Testis (tissue), 3 donors: Measurements from ENCODE around the gene SPATS2L. TPM values are rescaled to one million over a fixed set of nuclear protein-coding genes. Genes with fewer than 3 reads are reported as not detected.

ENCODE experiments used
- DNase-seq: peaks from one replicate; pipeline ENCODE4 v3.0.0-alpha.2; 2019
- H3K27ac ChIP-seq, 2 donors: fragments of 200-600 bp; sonication (generic); one replicate each; pipeline ENCODE4 v1.5.1; 2019
- H3K27me3 ChIP-seq: fragments of 200-600 bp; sonication (generic); one replicate; pipeline ENCODE4 v1.5.1; 2019
- H3K36me3 ChIP-seq: fragments of 200-600 bp; sonication (generic); one replicate; pipeline ENCODE4 v1.5.1; 2017; ENCODE audit warnings: low read depth; ENCODE audit errors: missing control alignments
- H3K4me1 ChIP-seq: fragments of 200-600 bp; sonication (generic); one replicate; pipeline ENCODE4 v1.5.1; 2019
- H3K4me3 ChIP-seq, 2 donors: fragments of 200-600 bp; sonication (generic); one replicate each; pipeline ENCODE4 v1.5.1; 2017 to 2019
- H3K9me3 ChIP-seq: fragments of 200-600 bp; sonication (generic); one replicate; pipeline ENCODE4 v1.5.1; 2017
- POLR2A ChIP-seq: fragments of 450-650 bp; IDR thresholded peaks from one replicate; pipeline ENCODE4 v1.6.1; 2017; ENCODE audit warnings: antibody characterized with exemption, mild to moderate bottlenecking, moderate library complexity
- WGBS, 2 donors: methylation state at CpG; one replicate each; pipeline ENCODE4 v1.1.5; 2018; 5-methylcytosine and 5-hydroxymethylcytosine counted together
- intact Hi-C: fragments of 100-400 bp; cut with DNase I; formaldehyde crosslinking; loops from one replicate; pipeline ENCODE4 v1.15.1; 2023; ENCODE audit warnings: low total_unique reads
- polyA plus RNA-seq: library from polyadenylated mRNA; stranded (reverse); fragments of 350-450 nt; fragmentation: Illumina TruSeq; extraction: RNeasy Lipid Tissue Mini Kit (QIAGEN cat#74804); gene quantifications from one replicate; pipeline ENCODE4 v1.2.3, GENCODE V29; 2014; ENCODE audit warnings: low read depth, low replicate concordance; ENCODE audit not compliant: insufficient read depth
- total RNA-seq, 2 donors: library from RNA; depleted of rRNA; stranded (reverse); fragments of >200 nt; gene quantifications; one replicate each; pipeline ENCODE4 v1.2.3, GENCODE V29; 2016
- TF ChIP-seq, protein P1 (sequence below), 3 experiments: fragments of 450-650 bp in 2 of 3; fragments of 200-600 bp in 1 of 3; sonication (generic) in 1 of 3; IDR thresholded peaks; one replicate each; pipeline ENCODE4 v1.5.1; 2016 to 2019; ENCODE audit warnings: antibody characterized with exemption in 3 of 3, mild to moderate bottlenecking in 2 of 3, moderate library complexity in 1 of 3

The SPATS2L gene
- total and polyA plus RNA-seq, 3 donors from 2014 or later: 49.7 to 67.6 (median 52.9) TPM

DNA sequence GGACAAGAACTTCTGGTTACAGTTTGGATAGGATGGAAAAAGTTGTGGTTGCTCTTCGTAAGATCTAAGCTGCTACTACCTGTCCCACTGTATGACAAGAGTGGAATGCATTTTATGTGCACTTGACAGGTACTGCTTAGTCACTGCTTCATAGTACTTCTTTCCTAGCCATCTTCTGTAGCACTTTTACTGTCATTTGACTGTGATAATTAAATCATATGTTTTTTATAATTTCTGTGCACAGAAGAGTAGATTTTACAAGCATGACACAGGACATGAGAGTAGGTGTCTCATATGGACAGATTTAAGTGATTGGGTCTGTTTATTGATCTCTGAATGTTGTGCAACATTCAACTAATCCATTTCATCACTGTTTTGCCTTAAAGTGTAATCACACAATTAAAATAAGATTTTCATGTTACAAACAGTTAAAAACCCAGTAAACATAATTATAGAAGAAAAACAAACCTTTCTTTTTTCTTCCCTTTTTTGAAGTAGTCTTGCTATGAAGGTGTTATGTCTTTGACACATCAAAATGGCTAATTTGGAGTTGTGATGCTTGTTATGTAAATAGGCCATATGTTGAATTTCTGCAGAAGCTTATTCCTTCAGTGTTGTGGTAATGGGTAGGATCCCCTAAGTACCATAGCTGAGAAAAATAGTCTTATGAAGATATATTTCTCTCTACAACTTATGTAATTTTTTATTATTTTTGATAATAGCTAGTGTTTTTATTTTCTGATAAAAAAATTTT lies 3.0 kb downstream of the SPATS2L start:
- H3K9me3 ChIP-seq: no peaks in the 10 kb centered on the region
- WGBS, 2 donors: 81 to 91% methylated on average over 1 of the region's 1 CpG
- peaks cover 9% of the 10 kb centered on the region for H3K4me1 ChIP-seq
- TF ChIP-seq POLR2A: no peak
- TF ChIP-seq, protein P1, sequence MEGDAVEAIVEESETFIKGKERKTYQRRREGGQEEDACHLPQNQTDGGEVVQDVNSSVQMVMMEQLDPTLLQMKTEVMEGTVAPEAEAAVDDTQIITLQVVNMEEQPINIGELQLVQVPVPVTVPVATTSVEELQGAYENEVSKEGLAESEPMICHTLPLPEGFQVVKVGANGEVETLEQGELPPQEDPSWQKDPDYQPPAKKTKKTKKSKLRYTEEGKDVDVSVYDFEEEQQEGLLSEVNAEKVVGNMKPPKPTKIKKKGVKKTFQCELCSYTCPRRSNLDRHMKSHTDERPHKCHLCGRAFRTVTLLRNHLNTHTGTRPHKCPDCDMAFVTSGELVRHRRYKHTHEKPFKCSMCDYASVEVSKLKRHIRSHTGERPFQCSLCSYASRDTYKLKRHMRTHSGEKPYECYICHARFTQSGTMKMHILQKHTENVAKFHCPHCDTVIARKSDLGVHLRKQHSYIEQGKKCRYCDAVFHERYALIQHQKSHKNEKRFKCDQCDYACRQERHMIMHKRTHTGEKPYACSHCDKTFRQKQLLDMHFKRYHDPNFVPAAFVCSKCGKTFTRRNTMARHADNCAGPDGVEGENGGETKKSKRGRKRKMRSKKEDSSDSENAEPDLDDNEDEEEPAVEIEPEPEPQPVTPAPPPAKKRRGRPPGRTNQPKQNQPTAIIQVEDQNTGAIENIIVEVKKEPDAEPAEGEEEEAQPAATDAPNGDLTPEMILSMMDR (IDR thresholded peaks at IDR 0.05): no peak
- H3K27me3 ChIP-seq: no peaks in the 10 kb centered on the region
- H3K36me3 ChIP-seq: no peaks in the 10 kb centered on the region
- DNase-seq: no peak
- H3K27ac ChIP-seq: no peak overlapping the region
- intact Hi-C loops: loop anchor here (10.0 kb wide), 1 partner anchor 165 kb away; no protein-coding TSS in a partner anchor
- no peak overlapping the region for H3K4me3 ChIP-seq

DNA sequence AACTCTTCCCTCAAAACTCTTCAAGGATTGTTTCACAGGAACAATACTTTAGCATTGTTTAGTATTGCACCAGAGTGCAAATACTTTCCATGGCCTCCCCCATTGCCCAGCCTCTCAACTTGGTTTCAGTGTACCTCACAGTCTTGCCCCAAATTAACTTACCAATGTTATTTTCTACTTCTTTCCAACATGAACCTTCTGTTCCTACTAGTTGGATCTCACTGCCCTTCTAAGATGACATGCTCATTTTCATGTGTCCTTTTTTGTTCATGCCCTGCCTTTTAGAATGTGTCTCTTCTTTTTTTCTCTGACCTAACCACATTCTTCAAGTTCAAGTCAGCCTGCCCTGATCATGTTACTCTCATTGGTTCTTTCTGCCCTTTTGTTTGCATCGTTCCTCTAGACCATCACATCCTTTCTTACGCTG lies 4.1 kb downstream of the SPATS2L start:
- H3K4me1 ChIP-seq: peaks cover 9% of the 10 kb centered on the region
- 73 to 79% methylated on average over 2 of the region's 2 CpGs for WGBS, 2 donors
- H3K4me3 ChIP-seq: no peak overlapping the region
- no peaks in the 10 kb centered on the region for H3K9me3 ChIP-seq
- no peak for DNase-seq
- no peaks in the 10 kb centered on the region for H3K36me3 ChIP-seq
- no peak overlapping the region for H3K27ac ChIP-seq
- intact Hi-C loops: no loop called here
- no peaks in the 10 kb centered on the region for H3K27me3 ChIP-seq
- TF ChIP-seq, protein P1 (IDR thresholded peaks at IDR 0.05): no peak
- no peak for TF ChIP-seq POLR2A

DNA sequence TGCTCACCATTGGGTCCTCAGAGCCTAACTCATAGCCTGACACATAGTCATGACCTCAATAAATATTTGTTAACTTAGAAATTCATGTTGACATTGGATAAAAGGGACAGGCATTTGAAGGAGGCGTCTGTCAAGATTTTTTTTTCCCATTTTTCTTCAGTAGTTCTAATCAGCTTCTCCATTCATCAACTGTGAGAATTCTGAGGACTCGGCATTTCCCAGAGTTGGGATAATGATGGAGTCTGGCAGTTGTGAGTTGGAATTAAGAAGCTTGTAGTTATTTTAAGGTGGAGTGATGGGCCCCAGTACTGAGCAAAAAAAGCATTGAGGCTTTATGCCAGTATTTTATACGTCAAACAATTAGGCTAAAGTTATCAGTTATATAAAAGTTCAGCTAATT lies 4.6 kb downstream of the SPATS2L start:
- H3K9me3 ChIP-seq: no peaks in the 10 kb centered on the region
- H3K36me3 ChIP-seq: no peaks in the 10 kb centered on the region
- intact Hi-C loops: no loop called here
- H3K27ac ChIP-seq: no peak overlapping the region
- no peak for DNase-seq
- no peak for TF ChIP-seq POLR2A
- TF ChIP-seq, protein P1 (IDR thresholded peaks at IDR 0.05): no peak
- WGBS, 2 donors: 68 to 83% methylated on average over 3 of the region's 3 CpGs
- H3K27me3 ChIP-seq: no peaks in the 10 kb centered on the region
- H3K4me1 ChIP-seq: peaks cover 9% of the 10 kb centered on the region
- H3K4me3 ChIP-seq: no peak overlapping the region

DNA sequence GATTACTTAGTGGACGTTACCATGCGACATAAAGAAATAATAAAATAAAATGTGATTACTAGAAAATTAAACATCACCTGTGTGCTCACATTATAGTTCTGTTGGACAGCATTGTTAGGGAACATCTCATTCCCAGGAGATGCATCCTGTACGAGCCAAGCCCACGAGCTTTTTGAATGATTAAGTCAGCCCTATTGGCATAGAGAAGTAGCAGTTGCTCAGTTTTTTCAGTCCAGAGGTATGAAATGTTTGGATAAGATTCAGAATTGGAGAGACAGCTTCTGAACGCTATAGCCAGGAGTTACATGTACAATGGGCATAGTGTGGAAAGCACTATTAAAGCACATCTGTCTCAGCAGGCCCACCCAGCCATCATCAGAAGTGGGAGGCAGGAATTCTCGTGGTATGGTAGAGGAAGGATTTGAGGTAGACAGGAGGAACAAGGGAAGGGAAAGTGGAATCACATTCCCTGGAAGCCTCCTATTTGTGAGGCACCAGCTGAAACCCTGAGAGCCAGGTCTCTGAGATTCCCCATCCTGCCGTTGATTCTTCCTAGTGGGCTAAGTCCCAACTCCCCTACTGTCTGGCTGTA lies 8.6 kb downstream of the SPATS2L start:
- no peaks in the 10 kb centered on the region for H3K4me1 ChIP-seq

More for the DNA sequence above, 8.6 kb downstream of the SPATS2L start:
- Histone ChIP-seq H3K9me3 (no peaks in the 10 kb centered on the region), H3K4me3 (no peak overlapping the region), H3K27me3 (no peaks in the 10 kb centered on the region), H3K27ac (no peak overlapping the region), H3K36me3 (no peaks in the 10 kb centered on the region)
- TF ChIP-seq, protein P1 (IDR thresholded peaks at IDR 0.05): no peak
- no peak for TF ChIP-seq POLR2A
- no peak for DNase-seq
- intact Hi-C loops: no loop called here
- 83% methylated on average over 7 of the region's 7 CpGs for WGBS, 2 donors
